Measurements from ENCODE around the gene GAL3ST2.

DNA sequence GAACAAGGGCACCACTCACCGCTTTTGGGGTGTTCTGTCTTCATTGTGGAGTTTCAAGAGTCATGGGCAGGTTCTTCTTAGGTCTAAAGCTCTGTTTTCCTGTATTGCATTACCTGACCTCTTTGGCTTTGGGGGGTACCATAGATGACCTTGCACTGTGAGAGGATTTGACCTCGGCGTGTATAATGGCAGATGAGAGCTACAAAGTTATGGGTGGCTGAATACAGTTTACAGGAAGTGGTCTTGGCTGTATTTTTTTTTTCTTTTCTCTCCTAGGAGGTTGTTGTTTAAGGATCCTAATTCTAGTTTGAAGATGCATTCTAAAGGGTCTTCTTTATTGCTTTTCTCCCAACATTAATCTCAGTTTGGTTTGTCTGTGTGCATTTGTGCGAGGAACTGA is 11.5 kb downstream of the GAL3ST2 start:
- TF ChIP-seq, protein P1, sequence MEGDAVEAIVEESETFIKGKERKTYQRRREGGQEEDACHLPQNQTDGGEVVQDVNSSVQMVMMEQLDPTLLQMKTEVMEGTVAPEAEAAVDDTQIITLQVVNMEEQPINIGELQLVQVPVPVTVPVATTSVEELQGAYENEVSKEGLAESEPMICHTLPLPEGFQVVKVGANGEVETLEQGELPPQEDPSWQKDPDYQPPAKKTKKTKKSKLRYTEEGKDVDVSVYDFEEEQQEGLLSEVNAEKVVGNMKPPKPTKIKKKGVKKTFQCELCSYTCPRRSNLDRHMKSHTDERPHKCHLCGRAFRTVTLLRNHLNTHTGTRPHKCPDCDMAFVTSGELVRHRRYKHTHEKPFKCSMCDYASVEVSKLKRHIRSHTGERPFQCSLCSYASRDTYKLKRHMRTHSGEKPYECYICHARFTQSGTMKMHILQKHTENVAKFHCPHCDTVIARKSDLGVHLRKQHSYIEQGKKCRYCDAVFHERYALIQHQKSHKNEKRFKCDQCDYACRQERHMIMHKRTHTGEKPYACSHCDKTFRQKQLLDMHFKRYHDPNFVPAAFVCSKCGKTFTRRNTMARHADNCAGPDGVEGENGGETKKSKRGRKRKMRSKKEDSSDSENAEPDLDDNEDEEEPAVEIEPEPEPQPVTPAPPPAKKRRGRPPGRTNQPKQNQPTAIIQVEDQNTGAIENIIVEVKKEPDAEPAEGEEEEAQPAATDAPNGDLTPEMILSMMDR (IDR thresholded peaks at IDR 0.05): no peak
- TF ChIP-seq POLR2A (IDR thresholded peaks at IDR 0.05): no peak

All from uterus (tissue), 2 donors.